Measurements from ENCODE around the gene STARD13. TPM values are rescaled to one million over a fixed set of nuclear protein-coding genes. Genes with fewer than 3 reads are reported as not detected.

STARD13 gene
- total RNA-seq, 4 donors from 2014 or later = 9.5 to 33.9 (median 30.3) TPM

- TF ChIP-seq CTCF (IDR thresholded peaks at IDR 0.05) (no peak), POLR2A (IDR thresholded peaks at IDR 0.05) (no peak)
- Histone ChIP-seq H3K9me3 (no peaks in the 10 kb centered on the region), H3K27ac (no peak overlapping the region), H3K27me3 (no peaks in the 10 kb centered on the region), H3K4me3 (no peak overlapping the region), H3K4me1 (no peaks in the 10 kb centered on the region), H3K36me3 (peaks cover 0 to 4% (median 0%) of the 10 kb centered on the region in 3 donors)
- no peak for DNase-seq
These were observed 150.5 kb downstream of the STARD13 start for GRCh38 chr13:33135097-33135496.

- no peak for DNase-seq
- Histone ChIP-seq H3K9me3 (no peaks in the 10 kb centered on the region), H3K4me1 (no peaks in the 10 kb centered on the region), H3K4me3 (no peak overlapping the region), H3K27ac (no peak overlapping the region), H3K36me3 (peaks cover 0 to 13% (median 0%) of the 10 kb centered on the region in 3 donors), H3K27me3 (no peaks in the 10 kb centered on the region)
- TF ChIP-seq CTCF (IDR thresholded peaks at IDR 0.05) (no peak), POLR2A (IDR thresholded peaks at IDR 0.05) (no peak)
These were observed 151.3 kb downstream of the STARD13 start for GRCh38 chr13:33134213-33134612.

DNA sequence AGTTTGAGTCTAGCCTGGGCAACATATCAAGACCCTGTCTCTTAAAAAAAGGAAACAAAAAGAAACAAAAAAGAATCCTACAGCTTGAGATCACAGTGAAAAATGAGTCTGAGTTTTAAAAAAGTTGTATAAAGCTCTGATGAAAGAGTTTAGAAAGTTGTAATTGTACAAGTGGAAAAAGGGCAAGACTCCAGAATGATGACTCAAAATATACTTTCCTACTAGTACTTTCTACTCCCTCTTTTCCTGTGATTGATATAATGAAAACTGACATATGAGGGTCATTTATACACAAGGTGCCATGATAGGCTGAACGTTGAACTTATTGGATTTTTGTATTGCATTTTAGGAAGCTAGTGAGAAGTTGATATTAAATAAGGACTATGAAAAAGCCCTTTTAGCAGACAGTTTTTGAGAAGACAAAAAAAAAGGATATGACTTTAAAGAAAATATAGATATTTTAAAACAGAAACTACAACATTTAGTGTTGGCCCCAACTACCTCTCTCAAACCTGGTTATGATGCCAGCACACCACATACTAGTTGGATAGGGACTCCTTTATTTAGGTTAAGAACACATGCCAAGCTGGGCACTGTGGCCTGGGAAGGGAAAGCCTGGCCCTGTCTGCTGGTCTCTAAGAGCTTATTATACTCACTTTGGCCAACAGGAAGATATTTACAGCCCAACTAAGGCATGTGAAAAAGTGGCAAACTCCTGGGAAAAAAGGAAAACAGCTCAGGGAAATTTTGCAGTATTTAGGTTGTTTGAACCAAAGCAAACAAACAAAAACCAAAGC is 152.7 kb downstream of the STARD13 start:
- H3K4me3 ChIP-seq = no peak overlapping the region
- H3K27me3 ChIP-seq = no peaks in the 10 kb centered on the region
- no peak for DNase-seq
- no peaks in the 10 kb centered on the region for H3K9me3 ChIP-seq
- H3K27ac ChIP-seq = no peak overlapping the region
- peaks cover 0 to 17% (median 0%) of the 10 kb centered on the region in 3 donors for H3K36me3 ChIP-seq
- no peaks in the 10 kb centered on the region for H3K4me1 ChIP-seq
- TF ChIP-seq CTCF (IDR thresholded peaks at IDR 0.05) = no peak
- TF ChIP-seq POLR2A (IDR thresholded peaks at IDR 0.05) = no peak

GRCh38 chr13:33129886-33130285 is 155.7 kb downstream of the STARD13 start:
- Histone ChIP-seq H3K27ac (no peak overlapping the region), H3K27me3 (no peaks in the 10 kb centered on the region), H3K36me3 (peaks cover 0 to 17% (median 0%) of the 10 kb centered on the region in 3 donors), H3K9me3 (no peaks in the 10 kb centered on the region), H3K4me3 (no peak overlapping the region), H3K4me1 (peaks cover 0 to 22% (median 2%) of the 10 kb centered on the region in 4 donors)
- no peak for TF ChIP-seq POLR2A (IDR thresholded peaks at IDR 0.05)
- no peak for TF ChIP-seq CTCF (IDR thresholded peaks at IDR 0.05)
- no peak for DNase-seq

GRCh38 chr13:33129094-33129832 is 156.3 kb downstream of the STARD13 start:
- H3K36me3 ChIP-seq = peaks cover 0 to 17% (median 0%) of the 10 kb centered on the region in 3 donors
- no peak overlapping the region for H3K27ac ChIP-seq
- H3K4me3 ChIP-seq = no peak overlapping the region
- TF ChIP-seq CTCF (IDR thresholded peaks at IDR 0.05) (no peak), POLR2A (IDR thresholded peaks at IDR 0.05) (no peak)
- no peaks in the 10 kb centered on the region for H3K9me3 ChIP-seq
- DNase-seq = no peak
- H3K27me3 ChIP-seq = no peaks in the 10 kb centered on the region
- peaks cover 0 to 24% (median 2%) of the 10 kb centered on the region in 4 donors for H3K4me1 ChIP-seq
